GM12891 (cell line): ENCODE results near the gene TRAP1.

Experiments
- POLR2A ChIP-seq: IDR thresholded peaks from 2 replicates; pipeline ENCODE4 v1.6.1; 2011; ENCODE audit warnings: low read depth, low read length, control low read depth
- POLR2AphosphoS5 ChIP-seq: IDR thresholded peaks from 2 replicates; pipeline ENCODE4 v1.6.1; 2011; ENCODE audit warnings: low read depth, low read length, control low read depth
- TAF1 ChIP-seq: IDR thresholded peaks from 2 replicates; pipeline ENCODE4 v1.6.1; 2011; ENCODE audit warnings: low read depth, low read length, control low read depth

GRCh38 chr16:3732171-3732570 is 14.8 kb upstream of the TRAP1 start:
- no peak for TF ChIP-seq POLR2A
- TF ChIP-seq POLR2AphosphoS5: no peak
- TF ChIP-seq TAF1: no peak
